Natural killer cell (primary cell): ENCODE results near the gene TEAD1. TPM values are rescaled to one million over a fixed set of nuclear protein-coding genes. Genes with fewer than 3 reads are reported as not detected.

Experiments used
- ATAC-seq, 3 donors: fragments of 150-1000 bp in 2 of 3; fragments of 200-7000 bp in 1 of 3; cut with Tn5 transposase; 1 replicate in 1 of 3; 2 replicates in 2 of 3; pipeline ENCODE4 v1.10.0; 2021; ENCODE audit warnings: mild to moderate bottlenecking in 2 of 3, moderate library complexity in 2 of 3
- DNase-seq, 2 donors: peaks; one replicate each; pipeline versions ENCODE4 v3.0.0 to v3.0.0-alpha.2; 2013 to 2021; ENCODE audit warnings: mixed read lengths in 1 of 2
- H3K27ac ChIP-seq: one replicate; pipeline ENCODE4 v1.5.1; 2013; ENCODE audit warnings: mild to moderate bottlenecking, low read length
- H3K27me3 ChIP-seq: one replicate; pipeline ENCODE4 v1.6.1; 2013; ENCODE audit warnings: low read length; ENCODE audit not compliant: control insufficient read depth, insufficient read depth
- H3K36me3 ChIP-seq: one replicate; pipeline ENCODE4 v1.6.1; 2013; ENCODE audit warnings: low read length; ENCODE audit not compliant: control insufficient read depth, insufficient read depth
- H3K4me1 ChIP-seq: one replicate; pipeline ENCODE4 v1.6.1; 2013; ENCODE audit warnings: low read length; ENCODE audit not compliant: control insufficient read depth, insufficient read depth
- H3K4me3 ChIP-seq: one replicate; pipeline ENCODE4 v1.5.1; 2013; ENCODE audit warnings: low read length
- H3K9me3 ChIP-seq: one replicate; pipeline ENCODE4 v1.6.1; 2013; ENCODE audit warnings: low read length; ENCODE audit not compliant: control insufficient read depth, insufficient read depth
- H3K27ac Mint-ChIP-seq, 2 donors: one replicate each; pipeline ENCODE4 v1.8.0; 2022; ENCODE audit warnings: mild to moderate bottlenecking in 2 of 2, mixed read lengths in 2 of 2, moderate library complexity in 1 of 2
- H3K27me3 Mint-ChIP-seq, 2 donors: one replicate each; pipeline ENCODE4 v1.8.0; 2022; ENCODE audit warnings: low read depth in 2 of 2, mixed read lengths in 2 of 2
- H3K36me3 Mint-ChIP-seq: one replicate; pipeline ENCODE4 v1.8.0; 2022; ENCODE audit warnings: mixed read lengths
- H3K4me1 Mint-ChIP-seq, 2 donors: one replicate each; pipeline ENCODE4 v1.8.0; 2022; ENCODE audit warnings: mixed read lengths in 2 of 2
- H3K4me3 Mint-ChIP-seq: one replicate; pipeline ENCODE4 v1.8.0; 2022; ENCODE audit warnings: mild to moderate bottlenecking, moderate library complexity, mixed read lengths
- H3K9me3 Mint-ChIP-seq, 2 donors: one replicate each; pipeline ENCODE4 v1.8.0; 2022; ENCODE audit warnings: mixed read lengths in 2 of 2
- CTCF ChIP-seq: fragments of 200-600 bp; IDR thresholded peaks from one replicate; pipeline ENCODE4 v1.8.0; 2022; ENCODE audit warnings: antibody characterized with exemption
- WGBS: methylation state at CpG from one replicate; pipeline ENCODE4 v1.1.7; 2013; ENCODE audit warnings: missing lambda C conversion rate; ENCODE audit not compliant: insufficient coverage; 5-methylcytosine and 5-hydroxymethylcytosine counted together
- intact Hi-C: fragments of 100-400 bp; cut with micrococcal nuclease; formaldehyde crosslinking; loops from one replicate; pipeline ENCODE4 v1.14.2; 2022
- total RNA-seq, 4 donors: library from RNA; stranded (reverse); fragments of 120-200 nt in 1 of 4; gene quantifications; one replicate each; pipeline versions ENCODE4 v1.2.3 to v1.2.4, GENCODE V29; 2013 to 2022

The TEAD1 gene
- total RNA-seq, 3 donors from 2014 or later (not counting 1 experiment from before 2014, with no cell fraction given) = not detected

DNA sequence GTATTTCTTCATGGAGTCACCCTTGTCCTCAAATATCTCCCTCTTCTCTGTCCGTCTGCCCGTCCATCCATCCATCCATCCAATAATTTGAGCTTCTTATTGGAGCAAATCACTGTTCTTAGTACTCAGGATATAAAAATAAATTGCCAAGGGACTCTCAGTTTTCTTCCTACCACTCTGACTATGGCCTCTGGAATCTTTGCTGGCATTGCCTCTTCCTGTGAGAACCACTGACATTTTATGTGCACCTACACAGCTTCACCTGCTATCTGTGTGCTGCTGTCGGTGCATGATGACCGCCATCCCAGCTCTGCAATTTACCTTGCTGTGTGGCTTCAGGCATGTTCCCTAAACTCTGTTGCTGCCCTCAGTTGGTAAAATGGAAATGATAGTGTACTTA, 37.9 kb downstream of the TEAD1 start:
- H3K4me1 Mint-ChIP-seq = peaks cover 0 to 4% of the 10 kb centered on the region in 2 donors
- no peak for ATAC-seq
- H3K9me3 Mint-ChIP-seq = peaks cover under 1 to 1% of the 10 kb centered on the region in 2 donors
- Histone ChIP-seq H3K27me3 (peaks cover 5% of the 10 kb centered on the region), H3K4me1 (no peaks in the 10 kb centered on the region), H3K27ac (no peak overlapping the region), H3K36me3 (no peaks in the 10 kb centered on the region), H3K4me3 (no peak overlapping the region), H3K9me3 (no peaks in the 10 kb centered on the region)
- WGBS = 87% methylated on average over 4 of the region's 4 CpGs
- intact Hi-C loops = no loop called here
- H3K4me3 Mint-ChIP-seq = no peak overlapping the region
- no peak for DNase-seq
- H3K27me3 Mint-ChIP-seq = peaks cover 30 to 41% of the 10 kb centered on the region in 2 donors
- no peak for TF ChIP-seq CTCF
- H3K36me3 Mint-ChIP-seq = no peaks in the 10 kb centered on the region
- no peak overlapping the region for H3K27ac Mint-ChIP-seq

DNA sequence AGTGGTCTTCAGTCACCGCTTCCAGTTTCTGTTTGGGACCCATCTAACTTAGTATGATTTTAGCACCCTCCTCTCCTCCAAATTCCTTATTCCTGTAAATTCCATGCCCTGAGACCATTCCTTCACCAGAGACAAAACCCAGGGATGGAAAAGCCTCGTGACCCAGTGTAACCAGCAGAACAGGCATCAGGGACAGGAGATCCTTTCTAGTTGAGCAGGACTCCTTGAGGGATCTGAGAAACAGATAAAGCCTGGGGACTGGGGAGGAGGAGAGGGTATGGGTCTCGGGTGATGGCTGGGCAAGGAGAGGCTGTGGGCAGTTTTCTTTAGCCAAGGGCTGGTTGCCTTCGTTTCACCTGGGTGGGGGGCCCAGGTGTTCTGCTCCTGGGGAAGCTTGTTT, 40.9 kb downstream of the TEAD1 start:
- Histone ChIP-seq H3K4me3 (no peak overlapping the region), H3K4me1 (peaks cover 13% of the 10 kb centered on the region), H3K36me3 (no peaks in the 10 kb centered on the region), H3K9me3 (peaks cover 3% of the 10 kb centered on the region), H3K27me3 (peaks cover 3% of the 10 kb centered on the region), H3K27ac (no peak overlapping the region)
- no peak overlapping the region for H3K27ac Mint-ChIP-seq
- no peak overlapping the region for H3K4me3 Mint-ChIP-seq
- intact Hi-C loops = no loop called here
- H3K36me3 Mint-ChIP-seq = no peaks in the 10 kb centered on the region
- no peak for TF ChIP-seq CTCF
- ATAC-seq = no peak
- peaks cover 3% of the 10 kb centered on the region in 2 donors for H3K9me3 Mint-ChIP-seq
- WGBS = 79% methylated on average over 4 of the region's 4 CpGs
- peaks cover 25 to 32% of the 10 kb centered on the region in 2 donors for H3K27me3 Mint-ChIP-seq
- DNase-seq = no peak
- H3K4me1 Mint-ChIP-seq = peaks cover 0 to 12% of the 10 kb centered on the region in 2 donors

GRCh38 chr11:12715941-12716340, 41.7 kb downstream of the TEAD1 start:
- intact Hi-C loops = no loop called here
- Histone ChIP-seq H3K36me3 (no peaks in the 10 kb centered on the region), H3K4me3 (no peak overlapping the region), H3K4me1 (peaks cover 13% of the 10 kb centered on the region), H3K27ac (no peak overlapping the region), H3K9me3 (peaks cover 3% of the 10 kb centered on the region), H3K27me3 (peaks cover 5% of the 10 kb centered on the region)
- ATAC-seq = no peak
- Mint-ChIP-seq H3K9me3 (peaks cover 3% of the 10 kb centered on the region in 2 donors), H3K4me3 (no peak overlapping the region), H3K36me3 (no peaks in the 10 kb centered on the region), H3K4me1 (peaks cover 0 to 12% of the 10 kb centered on the region in 2 donors), H3K27me3 (peaks cover 19 to 40% of the 10 kb centered on the region in 2 donors), H3K27ac (no peak overlapping the region)
- whole genome bisulfite sequencing = 38% methylated on average over 11 of the region's 11 CpGs
- TF ChIP-seq CTCF = no peak
- DNase-seq = no peak

DNA sequence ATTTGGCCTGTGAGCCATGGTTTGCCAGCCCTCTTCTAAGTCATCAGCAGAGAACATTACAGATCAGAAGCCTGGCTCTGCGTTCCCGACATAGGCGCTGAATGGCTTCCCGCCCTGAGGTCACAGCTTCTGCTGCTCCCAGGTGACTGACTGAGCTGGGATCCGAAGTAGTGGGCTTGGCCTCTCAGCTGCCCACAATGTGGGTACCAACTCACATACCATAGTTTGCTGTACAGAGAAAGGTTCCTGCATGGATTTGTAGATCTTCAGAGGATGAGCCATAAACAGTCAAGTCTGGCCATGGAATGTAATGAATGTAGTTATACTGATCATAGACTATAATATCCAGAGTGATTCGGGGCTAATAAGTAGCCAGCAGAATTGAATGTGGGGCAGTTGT, 42.6 kb downstream of the TEAD1 start:
- Mint-ChIP-seq H3K27ac (no peak overlapping the region), H3K27me3 (peaks cover 20 to 47% of the 10 kb centered on the region in 2 donors), H3K36me3 (no peaks in the 10 kb centered on the region), H3K4me1 (peaks cover 0 to 12% of the 10 kb centered on the region in 2 donors), H3K9me3 (peaks cover 3% of the 10 kb centered on the region in 2 donors), H3K4me3 (no peak overlapping the region)
- Histone ChIP-seq H3K27ac (no peak overlapping the region), H3K4me1 (peaks cover 13% of the 10 kb centered on the region), H3K9me3 (peaks cover 3% of the 10 kb centered on the region), H3K36me3 (no peaks in the 10 kb centered on the region), H3K4me3 (no peak overlapping the region), H3K27me3 (peaks cover 11% of the 10 kb centered on the region)
- whole genome bisulfite sequencing = 91% methylated on average over 6 of the region's 6 CpGs
- no peak for DNase-seq
- intact Hi-C loops = no loop called here
- no peak for ATAC-seq
- TF ChIP-seq CTCF = no peak
